HEK293 (cell line): ENCODE data around the gene PTPRN2.
A peak's percentile ranks its signal among the peaks of the same experiment; 100 is the strongest.

Experiments used
- CTCF ChIA-PET: fragments of 350-600 bp; formaldehyde crosslinking; extraction: SDS; loops from one replicate; lab custom pipeline; 2021; ENCODE audit warnings: antibody characterized with exemption; lab: Yijun Ruan, JAX
- POLR2A ChIA-PET: fragments of 300-600 bp; formaldehyde crosslinking; extraction: SDS; loops from one replicate; lab custom pipeline; 2020; ENCODE audit warnings: antibody characterized with exemption, inconsistent platforms; lab: Yijun Ruan, JAX
- H3K27ac ChIP-seq: fragments of 200-500 bp; sonication (Bioruptor generic); 2 replicates; pipeline ENCODE4 v1.5.1; 2014; ENCODE audit warnings: low read depth, low read length, control low read depth, inconsistent platforms; ENCODE audit errors: extremely low read depth
- H3K36me3 ChIP-seq, 2 experiments: fragments of 200-500 bp in 1 of 2; sonication (Bioruptor generic) in 1 of 2; 1 replicate in 1 of 2; 2 replicates in 1 of 2; pipeline ENCODE4 v1.5.1; 2014 to 2017; ENCODE audit warnings: inconsistent platforms in 2 of 2, low read length in 2 of 2; ENCODE audit not compliant: control insufficient read depth in 2 of 2, insufficient read depth in 1 of 2
- H3K4me1 ChIP-seq: fragments of 200-500 bp; sonication (Bioruptor generic); 2 replicates; pipeline ENCODE4 v1.5.1; 2014; ENCODE audit warnings: mild to moderate bottlenecking, low read length, inconsistent platforms; ENCODE audit not compliant: control insufficient read depth, insufficient read depth
- H3K4me3 ChIP-seq: 2 replicates; pipeline ENCODE4 v1.5.1; 2011; ENCODE audit warnings: low read depth, mild to moderate bottlenecking, control low read depth, low read length, moderate library complexity
- H3K9me3 ChIP-seq: fragments of 200-500 bp; sonication (Bioruptor generic); 2 replicates; pipeline ENCODE4 v1.5.1; 2014; ENCODE audit warnings: low read depth, low read length, inconsistent platforms; ENCODE audit not compliant: control insufficient read depth, insufficient read depth
- GLI2 ChIP-seq: fragments of 450-650 bp; formaldehyde crosslinking; IDR thresholded peaks from 2 replicates; pipeline ENCODE4; 2017; ENCODE audit warnings: missing biosample characterization, missing genetic modification characterization, low read depth, borderline replicate concordance
- GLI4 ChIP-seq: fragments of 450-650 bp; formaldehyde crosslinking; IDR thresholded peaks from 2 replicates; pipeline ENCODE4 v1.5.1; 2016; ENCODE audit warnings: missing biosample characterization, missing genetic modification characterization
- GLIS1 ChIP-seq: fragments of 450-650 bp; formaldehyde crosslinking; IDR thresholded peaks from 2 replicates; pipeline ENCODE4 v1.5.1; 2016; ENCODE audit warnings: missing biosample characterization, missing genetic modification characterization
- HOXD13 ChIP-seq: sonication (generic); formaldehyde crosslinking; IDR thresholded peaks from 2 replicates; pipeline ENCODE4 v1.8.0; 2022; ENCODE audit warnings: missing genetic modification reagents, borderline replicate concordance
- KLF9 ChIP-seq: fragments of 450-650 bp; formaldehyde crosslinking; IDR thresholded peaks from 2 replicates; pipeline ENCODE4 v1.5.1; 2016; ENCODE audit warnings: missing biosample characterization, missing genetic modification characterization, low read depth
- SETDB1 ChIP-seq: IDR thresholded peaks from one replicate; pipeline ENCODE4 v1.6.1; 2017; ENCODE audit warnings: mild to moderate bottlenecking, low read length, moderate library complexity, mixed read lengths; ENCODE audit not compliant: insufficient read length
- SP7 ChIP-seq: fragments of 450-650 bp; formaldehyde crosslinking; IDR thresholded peaks from 2 replicates; pipeline ENCODE4 v1.5.1; 2016; ENCODE audit warnings: missing biosample characterization, missing genetic modification characterization
- TRIM28 ChIP-seq: IDR thresholded peaks from 2 replicates; pipeline ENCODE4 v1.6.1; 2011; ENCODE audit warnings: low read length, control low read depth, borderline replicate concordance
- ZBTB8A ChIP-seq: fragments of 450-650 bp; formaldehyde crosslinking; IDR thresholded peaks from 2 replicates; pipeline ENCODE4 v1.5.1; 2016; ENCODE audit warnings: missing biosample characterization, missing genetic modification characterization
- ZFP3 ChIP-seq: fragments of 450-650 bp; formaldehyde crosslinking; IDR thresholded peaks from 2 replicates; pipeline ENCODE4 v1.5.1; 2016; ENCODE audit warnings: low read depth, missing biosample characterization, missing genetic modification characterization
- ZNF121 ChIP-seq: fragments of 450-650 bp; formaldehyde crosslinking; IDR thresholded peaks from 2 replicates; pipeline ENCODE4 v1.5.1; 2016; ENCODE audit warnings: missing biosample characterization, missing genetic modification characterization
- ZNF16 ChIP-seq: fragments of 450-650 bp; formaldehyde crosslinking; IDR thresholded peaks from 2 replicates; pipeline ENCODE4 v1.5.1; 2016; ENCODE audit warnings: low read depth, missing biosample characterization, missing genetic modification characterization
- ZNF23 ChIP-seq: fragments of 450-650 bp; formaldehyde crosslinking; IDR thresholded peaks from 2 replicates; pipeline ENCODE4 v1.5.1; 2016; ENCODE audit warnings: missing biosample characterization, missing genetic modification characterization, borderline replicate concordance
- ZNF366 ChIP-seq: fragments of 450-650 bp; formaldehyde crosslinking; conservative IDR thresholded peaks from 2 replicates; pipeline ENCODE4 v1.5.1; 2016; ENCODE audit warnings: missing biosample characterization, missing genetic modification characterization
- ZNF558 ChIP-seq: fragments of 450-650 bp; formaldehyde crosslinking; IDR thresholded peaks from 2 replicates; pipeline ENCODE4 v1.5.1; 2016; ENCODE audit warnings: missing biosample characterization, missing genetic modification characterization
- ZNF670 ChIP-seq: fragments of 450-650 bp; formaldehyde crosslinking; IDR thresholded peaks from 2 replicates; pipeline ENCODE4 v1.5.1; 2016; ENCODE audit warnings: missing biosample characterization, missing genetic modification characterization, low read depth
- ZNF747 ChIP-seq: fragments of 450-650 bp; formaldehyde crosslinking; IDR thresholded peaks from 2 replicates; pipeline ENCODE4 v1.5.1; 2016; ENCODE audit warnings: missing biosample characterization, missing genetic modification characterization
- ZSCAN30 ChIP-seq: fragments of 450-650 bp; IDR thresholded peaks from 2 replicates; pipeline ENCODE4 v1.5.1; 2018; ENCODE audit warnings: missing biosample characterization, mild to moderate bottlenecking, missing genetic modification characterization, moderate library complexity
- TF ChIP-seq, protein P1 (sequence below): fragments of 450-650 bp; formaldehyde crosslinking; IDR thresholded peaks from 2 replicates; pipeline ENCODE4 v1.5.1; 2017; ENCODE audit warnings: missing biosample characterization, missing genetic modification characterization
- TF ChIP-seq, protein P2 (sequence below): fragments of 450-650 bp; formaldehyde crosslinking; IDR thresholded peaks from 2 replicates; pipeline ENCODE4 v1.5.1; 2016; ENCODE audit warnings: missing biosample characterization, missing genetic modification characterization
- TF ChIP-seq, protein P3 (sequence below): fragments of 450-650 bp; formaldehyde crosslinking; conservative IDR thresholded peaks from 2 replicates; pipeline ENCODE4 v1.5.1; 2016; ENCODE audit warnings: low read depth, missing biosample characterization, missing genetic modification characterization

The PTPRN2 gene

GRCh38 chr7:158120316-158120715 is 467.3 kb downstream of the PTPRN2 start:
- Histone ChIP-seq H3K27ac (no peak overlapping the region), H3K4me3 (no peak overlapping the region), H3K36me3 (no peaks in the 10 kb centered on the region), H3K4me1 (no peaks in the 10 kb centered on the region), H3K9me3 (no peaks in the 10 kb centered on the region)
- ChIA-PET CTCF (no interaction called here), POLR2A (no interaction called here)
- TF ChIP-seq GLIS1 (tag by site-specific recombination) (no peak), ZNF366 (tag by site-specific recombination) (no peak), ZNF670 (tag by site-specific recombination) (no peak), ZBTB8A (tag by site-specific recombination) (no peak), SP7 (tag by site-specific recombination) (no peak), ZNF23 (tag by site-specific recombination) (no peak), ZNF16 (no peak), ZNF121 (no peak), ZNF747 (tag by site-specific recombination) (no peak)
- TF ChIP-seq, protein P1, sequence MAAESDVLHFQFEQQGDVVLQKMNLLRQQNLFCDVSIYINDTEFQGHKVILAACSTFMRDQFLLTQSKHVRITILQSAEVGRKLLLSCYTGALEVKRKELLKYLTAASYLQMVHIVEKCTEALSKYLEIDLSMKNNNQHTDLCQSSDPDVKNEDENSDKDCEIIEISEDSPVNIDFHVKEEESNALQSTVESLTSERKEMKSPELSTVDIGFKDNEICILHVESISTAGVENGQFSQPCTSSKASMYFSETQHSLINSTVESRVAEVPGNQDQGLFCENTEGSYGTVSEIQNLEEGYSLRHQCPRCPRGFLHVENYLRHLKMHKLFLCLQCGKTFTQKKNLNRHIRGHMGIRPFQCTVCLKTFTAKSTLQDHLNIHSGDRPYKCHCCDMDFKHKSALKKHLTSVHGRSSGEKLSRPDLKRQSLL (tag by site-specific recombination): no peak
- TF ChIP-seq, protein P2, sequence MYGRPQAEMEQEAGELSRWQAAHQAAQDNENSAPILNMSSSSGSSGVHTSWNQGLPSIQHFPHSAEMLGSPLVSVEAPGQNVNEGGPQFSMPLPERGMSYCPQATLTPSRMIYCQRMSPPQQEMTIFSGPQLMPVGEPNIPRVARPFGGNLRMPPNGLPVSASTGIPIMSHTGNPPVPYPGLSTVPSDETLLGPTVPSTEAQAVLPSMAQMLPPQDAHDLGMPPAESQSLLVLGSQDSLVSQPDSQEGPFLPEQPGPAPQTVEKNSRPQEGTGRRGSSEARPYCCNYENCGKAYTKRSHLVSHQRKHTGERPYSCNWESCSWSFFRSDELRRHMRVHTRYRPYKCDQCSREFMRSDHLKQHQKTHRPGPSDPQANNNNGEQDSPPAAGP: no peak

DNA sequence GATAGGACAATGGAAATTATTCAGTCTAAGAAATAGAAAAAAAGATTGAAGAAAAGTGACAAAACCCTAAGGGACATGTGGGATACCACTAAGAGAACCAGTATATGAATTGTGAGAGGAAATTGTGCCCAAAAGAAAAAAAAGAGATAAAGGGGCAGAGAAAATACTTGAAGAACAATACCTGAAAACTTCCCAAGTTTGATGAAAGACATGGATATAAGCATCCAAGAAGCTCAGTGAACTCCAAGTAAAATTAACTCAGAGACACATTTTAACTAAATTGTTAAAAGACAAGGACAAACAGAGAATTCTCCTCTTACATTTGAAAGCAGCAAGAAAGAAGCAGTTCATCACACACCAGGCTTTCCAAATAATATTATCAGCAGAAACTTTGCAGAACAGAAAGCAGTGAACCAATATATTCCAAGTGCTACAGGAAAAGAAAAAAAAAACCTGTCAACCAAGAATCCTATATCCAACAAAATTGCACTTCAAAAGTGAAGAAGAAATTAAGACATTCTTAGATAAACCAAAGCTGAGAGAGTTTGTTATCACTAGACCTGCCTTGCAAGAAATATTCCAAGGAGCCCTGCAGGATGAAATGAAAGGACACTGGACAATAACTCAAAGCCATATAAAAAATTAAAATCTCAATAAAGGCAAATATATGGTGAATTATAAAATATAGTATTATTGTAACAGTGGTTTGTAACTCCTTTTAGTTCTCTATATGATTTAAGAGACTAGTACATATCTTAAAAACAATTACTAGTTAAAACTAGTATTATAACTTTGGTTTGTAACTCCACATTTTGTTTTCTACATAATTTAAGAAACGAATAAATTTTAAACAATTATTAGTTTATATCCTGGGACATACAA is 470.0 kb downstream of the PTPRN2 start:
- H3K4me1 ChIP-seq: no peaks in the 10 kb centered on the region
- ChIA-PET CTCF (interaction anchor here (0.6 kb wide), 1 partner anchor 377 kb away, joined by 4 read pairs; no protein-coding TSS in a partner anchor), POLR2A (no interaction called here)
- TF ChIP-seq ZNF558 (peak; percentile 90), ZSCAN30 (no peak), TRIM28 (peak; percentile 88), GLI4 (tag by site-specific recombination) (no peak), ZFP3 (tag by site-specific recombination) (no peak), HOXD13 (no peak), SETDB1 (peak; percentile 100), GLI2 (tag by site-specific recombination) (no peak), KLF9 (tag by site-specific recombination) (no peak)
- TF ChIP-seq, protein P3, sequence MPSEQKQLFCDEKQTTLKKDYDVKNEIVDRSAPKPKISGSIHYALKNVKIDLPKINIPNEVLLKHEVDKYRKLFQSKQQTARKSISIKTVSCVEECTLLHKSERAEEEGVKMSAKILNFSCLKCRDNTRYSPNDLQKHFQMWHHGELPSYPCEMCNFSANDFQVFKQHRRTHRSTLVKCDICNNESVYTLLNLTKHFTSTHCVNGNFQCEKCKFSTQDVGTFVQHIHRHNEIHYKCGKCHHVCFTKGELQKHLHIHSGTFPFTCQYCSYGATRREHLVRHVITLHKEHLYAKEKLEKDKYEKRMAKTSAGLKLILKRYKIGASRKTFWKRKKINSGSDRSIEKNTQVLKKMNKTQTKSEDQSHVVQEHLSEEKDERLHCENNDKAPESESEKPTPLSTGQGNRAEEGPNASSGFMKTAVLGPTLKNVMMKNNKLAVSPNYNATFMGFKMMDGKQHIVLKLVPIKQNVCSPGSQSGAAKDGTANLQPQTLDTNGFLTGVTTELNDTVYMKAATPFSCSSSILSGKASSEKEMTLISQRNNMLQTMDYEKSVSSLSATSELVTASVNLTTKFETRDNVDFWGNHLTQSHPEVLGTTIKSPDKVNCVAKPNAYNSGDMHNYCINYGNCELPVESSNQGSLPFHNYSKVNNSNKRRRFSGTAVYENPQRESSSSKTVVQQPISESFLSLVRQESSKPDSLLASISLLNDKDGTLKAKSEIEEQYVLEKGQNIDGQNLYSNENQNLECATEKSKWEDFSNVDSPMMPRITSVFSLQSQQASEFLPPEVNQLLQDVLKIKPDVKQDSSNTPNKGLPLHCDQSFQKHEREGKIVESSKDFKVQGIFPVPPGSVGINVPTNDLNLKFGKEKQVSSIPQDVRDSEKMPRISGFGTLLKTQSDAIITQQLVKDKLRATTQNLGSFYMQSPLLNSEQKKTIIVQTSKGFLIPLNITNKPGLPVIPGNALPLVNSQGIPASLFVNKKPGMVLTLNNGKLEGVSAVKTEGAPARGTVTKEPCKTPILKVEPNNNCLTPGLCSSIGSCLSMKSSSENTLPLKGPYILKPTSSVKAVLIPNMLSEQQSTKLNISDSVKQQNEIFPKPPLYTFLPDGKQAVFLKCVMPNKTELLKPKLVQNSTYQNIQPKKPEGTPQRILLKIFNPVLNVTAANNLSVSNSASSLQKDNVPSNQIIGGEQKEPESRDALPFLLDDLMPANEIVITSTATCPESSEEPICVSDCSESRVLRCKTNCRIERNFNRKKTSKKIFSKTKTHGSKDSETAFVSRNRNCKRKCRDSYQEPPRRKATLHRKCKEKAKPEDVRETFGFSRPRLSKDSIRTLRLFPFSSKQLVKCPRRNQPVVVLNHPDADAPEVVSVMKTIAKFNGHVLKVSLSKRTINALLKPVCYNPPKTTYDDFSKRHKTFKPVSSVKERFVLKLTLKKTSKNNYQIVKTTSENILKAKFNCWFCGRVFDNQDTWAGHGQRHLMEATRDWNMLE (tag by site-specific recombination): no peak
- no peaks in the 10 kb centered on the region for H3K9me3 ChIP-seq
- H3K4me3 ChIP-seq: no peak overlapping the region
- no peaks in the 10 kb centered on the region for H3K36me3 ChIP-seq
- H3K27ac ChIP-seq: no peak overlapping the region
